ENCODE measurements around the gene FOXI1. TPM values are rescaled to one million over a fixed set of nuclear protein-coding genes. Genes with fewer than 3 reads are reported as not detected.

Gene FOXI1
- total RNA-seq, 4 donors from 2014 or later = 2.4 to 4.9 (median 3.9) TPM

DNA sequence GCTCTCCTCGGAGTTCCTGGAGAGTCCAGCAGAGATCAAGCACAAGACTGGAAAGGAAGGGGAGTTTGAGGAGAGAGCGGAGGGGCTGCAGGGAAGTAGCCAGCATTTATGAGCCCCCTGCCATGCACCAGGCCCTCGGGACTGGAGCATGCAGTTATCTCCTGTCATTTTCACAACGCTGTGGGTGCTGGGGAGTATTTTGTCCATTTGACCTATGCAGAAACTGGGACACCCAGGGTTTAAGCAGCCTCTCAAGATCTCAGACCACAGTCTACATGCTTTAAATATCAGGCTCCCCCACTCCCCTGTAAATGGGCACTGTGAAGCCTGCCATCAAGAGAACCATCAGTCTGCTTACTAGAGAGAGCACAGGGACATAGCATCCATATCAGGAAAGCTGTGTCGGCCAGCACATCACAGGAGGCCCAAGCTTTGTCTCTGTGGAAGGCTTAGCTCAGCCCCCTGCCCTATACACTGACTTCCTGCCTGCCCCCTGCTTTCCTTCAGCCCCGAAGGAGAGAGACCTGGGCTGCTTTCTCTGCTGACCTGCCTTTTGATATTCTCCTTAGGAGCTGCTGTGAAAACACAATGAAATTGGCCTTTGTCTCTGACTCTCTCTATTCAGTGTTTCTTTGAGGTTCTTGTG, 7.3 kb downstream of the FOXI1 start:
- Histone ChIP-seq H3K4me3 (no peak overlapping the region), H3K36me3 (no peaks in the 10 kb centered on the region), H3K27ac (no peak overlapping the region), H3K4me1 (no peaks in the 10 kb centered on the region), H3K9me3 (peaks cover 3% of the 10 kb centered on the region), H3K27me3 (no peaks in the 10 kb centered on the region)
- TF ChIP-seq POLR2AphosphoS5 (IDR thresholded peaks at IDR 0.05) (no peak), EP300 (IDR thresholded peaks at IDR 0.05) (no peak), POLR2A (IDR thresholded peaks at IDR 0.05) (no peak)
- TF ChIP-seq, protein P1, sequence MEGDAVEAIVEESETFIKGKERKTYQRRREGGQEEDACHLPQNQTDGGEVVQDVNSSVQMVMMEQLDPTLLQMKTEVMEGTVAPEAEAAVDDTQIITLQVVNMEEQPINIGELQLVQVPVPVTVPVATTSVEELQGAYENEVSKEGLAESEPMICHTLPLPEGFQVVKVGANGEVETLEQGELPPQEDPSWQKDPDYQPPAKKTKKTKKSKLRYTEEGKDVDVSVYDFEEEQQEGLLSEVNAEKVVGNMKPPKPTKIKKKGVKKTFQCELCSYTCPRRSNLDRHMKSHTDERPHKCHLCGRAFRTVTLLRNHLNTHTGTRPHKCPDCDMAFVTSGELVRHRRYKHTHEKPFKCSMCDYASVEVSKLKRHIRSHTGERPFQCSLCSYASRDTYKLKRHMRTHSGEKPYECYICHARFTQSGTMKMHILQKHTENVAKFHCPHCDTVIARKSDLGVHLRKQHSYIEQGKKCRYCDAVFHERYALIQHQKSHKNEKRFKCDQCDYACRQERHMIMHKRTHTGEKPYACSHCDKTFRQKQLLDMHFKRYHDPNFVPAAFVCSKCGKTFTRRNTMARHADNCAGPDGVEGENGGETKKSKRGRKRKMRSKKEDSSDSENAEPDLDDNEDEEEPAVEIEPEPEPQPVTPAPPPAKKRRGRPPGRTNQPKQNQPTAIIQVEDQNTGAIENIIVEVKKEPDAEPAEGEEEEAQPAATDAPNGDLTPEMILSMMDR (IDR thresholded peaks at IDR 0.05) = no peak
- DNase-seq (ENCODE audit: low spot score in 2 of 2) = no peak
- 64% methylated on average over 6 of the region's 6 CpGs for WGBS

DNA sequence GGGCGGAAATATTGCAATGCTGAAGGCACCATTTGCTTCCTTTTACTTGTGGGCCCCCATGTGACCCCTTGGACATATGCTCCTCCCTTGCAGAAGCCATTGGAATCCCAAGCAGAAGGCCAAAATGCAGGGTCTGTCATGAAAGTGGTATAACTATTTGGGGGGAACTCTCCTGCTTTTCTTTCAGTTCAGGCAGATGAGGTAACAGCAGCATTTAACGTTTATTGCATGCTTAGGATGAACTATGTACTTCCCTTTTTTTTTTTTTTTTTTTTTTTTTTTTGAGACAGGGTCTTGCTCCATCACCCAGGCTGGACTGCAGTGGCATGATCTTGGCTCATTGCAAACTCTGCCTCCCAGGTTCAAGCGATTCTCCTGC, 7.8 kb downstream of the FOXI1 start:
- 70% methylated on average over 3 of the region's 3 CpGs for WGBS
- no peak for DNase-seq (ENCODE audit: low spot score in 2 of 2)
- Histone ChIP-seq H3K27me3 (no peaks in the 10 kb centered on the region), H3K4me3 (no peak overlapping the region), H3K4me1 (no peaks in the 10 kb centered on the region), H3K9me3 (peaks cover 3% of the 10 kb centered on the region), H3K27ac (no peak overlapping the region), H3K36me3 (no peaks in the 10 kb centered on the region)
- TF ChIP-seq POLR2AphosphoS5 (IDR thresholded peaks at IDR 0.05) (no peak), POLR2A (IDR thresholded peaks at IDR 0.05) (no peak), EP300 (IDR thresholded peaks at IDR 0.05) (no peak)
- TF ChIP-seq, protein P1 (IDR thresholded peaks at IDR 0.05) = no peak

DNA sequence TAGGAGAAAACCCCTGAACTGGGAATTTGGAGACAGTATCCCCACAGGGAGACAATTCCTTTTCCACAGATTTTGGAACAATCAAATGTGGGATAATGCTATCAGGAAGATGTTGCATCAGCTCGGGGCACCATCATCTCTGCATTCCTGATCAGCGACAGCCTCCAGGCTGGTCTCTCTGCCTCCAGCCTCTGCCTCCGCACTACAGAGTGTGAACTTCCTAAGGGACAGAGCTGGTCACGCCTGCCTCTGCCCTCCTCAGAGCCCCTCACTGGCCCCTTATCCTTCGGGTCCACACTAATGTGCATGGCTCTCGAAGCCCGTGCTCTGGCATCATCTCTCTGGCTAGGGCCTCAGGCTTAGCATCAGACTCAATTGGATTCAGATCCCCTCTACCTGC, 8.6 kb downstream of the FOXI1 start:
- Histone ChIP-seq H3K4me1 (no peaks in the 10 kb centered on the region), H3K27ac (no peak overlapping the region), H3K4me3 (no peak overlapping the region), H3K27me3 (no peaks in the 10 kb centered on the region), H3K9me3 (peaks cover 3% of the 10 kb centered on the region), H3K36me3 (no peaks in the 10 kb centered on the region)
- 91% methylated on average over 7 of the region's 7 CpGs for WGBS
- no peak for TF ChIP-seq EP300 (IDR thresholded peaks at IDR 0.05)
- TF ChIP-seq POLR2A (IDR thresholded peaks at IDR 0.05) = no peak
- TF ChIP-seq, protein P1 (IDR thresholded peaks at IDR 0.05) = no peak
- no peak for TF ChIP-seq POLR2AphosphoS5 (IDR thresholded peaks at IDR 0.05)
- DNase-seq (ENCODE audit: low spot score in 2 of 2) = no peak

DNA sequence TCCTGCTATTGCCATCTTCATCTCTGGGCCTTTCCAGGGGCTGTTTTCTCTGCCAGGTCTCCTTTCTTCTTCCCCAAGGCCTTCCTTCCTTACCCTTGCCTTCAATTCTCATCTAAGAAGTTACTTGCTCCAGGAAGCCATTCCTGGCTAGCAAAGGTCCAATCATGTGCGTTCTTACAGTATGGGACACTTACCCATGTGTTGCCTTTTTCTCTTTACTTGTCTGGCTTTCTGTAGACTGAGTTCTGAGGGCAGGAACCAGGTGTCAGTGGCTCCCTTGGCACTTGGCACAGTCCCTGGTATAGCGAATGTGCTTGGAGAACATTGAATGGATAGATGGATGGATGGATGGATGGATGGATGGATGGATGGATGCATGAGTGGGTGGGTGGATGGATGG, 10.2 kb downstream of the FOXI1 start:
- Histone ChIP-seq H3K4me3 (no peak overlapping the region), H3K27ac (no peak overlapping the region), H3K9me3 (peaks cover 3% of the 10 kb centered on the region), H3K4me1 (no peaks in the 10 kb centered on the region), H3K27me3 (no peaks in the 10 kb centered on the region), H3K36me3 (no peaks in the 10 kb centered on the region)
- WGBS = 93% methylated on average over 2 of the region's 2 CpGs
- no peak for DNase-seq (ENCODE audit: low spot score in 2 of 2)
- no peak for TF ChIP-seq EP300 (IDR thresholded peaks at IDR 0.05)

DNA sequence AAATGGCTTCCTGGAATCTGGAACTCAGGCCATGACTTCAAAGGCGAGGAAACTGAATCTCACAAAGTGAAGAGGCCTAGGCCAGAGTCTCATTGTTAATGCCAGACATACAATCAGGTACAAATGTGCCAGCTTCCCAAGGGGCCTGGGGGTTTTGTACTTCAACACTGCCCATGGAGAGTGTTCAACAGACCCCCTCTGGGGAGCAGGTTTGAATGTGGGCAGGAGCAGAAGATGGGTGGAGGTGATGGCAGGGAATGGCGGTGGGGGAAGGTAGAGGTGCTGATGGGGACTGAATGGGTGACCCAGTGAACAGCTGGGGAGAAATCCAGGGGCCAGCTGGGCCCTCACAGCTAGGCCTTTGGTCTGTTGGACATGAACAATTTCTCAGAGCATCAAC, 12.0 kb downstream of the FOXI1 start:
- TF ChIP-seq POLR2A (IDR thresholded peaks at IDR 0.05) = no peak
- no peak for TF ChIP-seq EP300 (IDR thresholded peaks at IDR 0.05)
- TF ChIP-seq, protein P1 (IDR thresholded peaks at IDR 0.05) = no peak
- no peak for TF ChIP-seq POLR2AphosphoS5 (IDR thresholded peaks at IDR 0.05)
- Histone ChIP-seq H3K36me3 (no peaks in the 10 kb centered on the region), H3K4me1 (no peaks in the 10 kb centered on the region), H3K27ac (no peak overlapping the region), H3K9me3 (peaks cover 3% of the 10 kb centered on the region), H3K27me3 (no peaks in the 10 kb centered on the region), H3K4me3 (no peak overlapping the region)
- 77% methylated on average over 2 of the region's 2 CpGs for WGBS
- no peak for DNase-seq (ENCODE audit: low spot score in 2 of 2)

DNA sequence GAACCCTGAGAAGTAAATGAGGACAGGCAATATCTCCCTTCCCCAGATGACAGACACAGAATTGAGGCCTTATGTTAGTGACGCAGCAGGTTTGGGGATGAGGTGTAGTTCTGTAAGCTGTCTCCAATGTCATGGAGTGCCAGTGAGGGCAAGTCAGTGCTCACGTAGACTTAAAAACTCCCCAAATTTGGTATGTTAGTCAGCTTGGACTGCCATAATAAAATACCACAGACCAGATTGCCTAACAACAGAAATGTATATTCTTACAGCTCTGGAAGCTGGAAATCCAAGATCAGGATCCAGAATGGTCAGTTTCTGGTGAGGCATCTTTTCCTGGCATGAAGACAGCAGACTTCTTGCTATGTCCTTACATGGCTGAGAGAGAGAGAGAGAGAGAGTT, 14.9 kb downstream of the FOXI1 start:
- TF ChIP-seq EP300 (IDR thresholded peaks at IDR 0.05) (no peak), POLR2AphosphoS5 (IDR thresholded peaks at IDR 0.05) (no peak), POLR2A (IDR thresholded peaks at IDR 0.05) (no peak)
- TF ChIP-seq, protein P1 (IDR thresholded peaks at IDR 0.05) = no peak
- no peak for DNase-seq (ENCODE audit: low spot score in 2 of 2)
- Histone ChIP-seq H3K36me3 (no peaks in the 10 kb centered on the region), H3K4me3 (no peak overlapping the region), H3K4me1 (no peaks in the 10 kb centered on the region), H3K27ac (no peak overlapping the region), H3K9me3 (no peaks in the 10 kb centered on the region), H3K27me3 (no peaks in the 10 kb centered on the region)
- WGBS = 95% methylated on average over 2 of the region's 2 CpGs

Data from suprapubic skin (tissue), 4 donors.